SK-N-SH treated with all-trans-retinoic acid at 6 μM for 48 hours (cell line): ENCODE results near the gene JRKL.

Experiments
- ARNTL ChIP-seq: fragments of 450-650 bp; formaldehyde crosslinking; IDR thresholded peaks from 2 replicates; pipeline ENCODE4 v1.5.0; 2020; ENCODE audit warnings: low read depth, mild to moderate bottlenecking, moderate library complexity, borderline replicate concordance
- CSDC2 ChIP-seq: fragments of 250-450 bp; sonication (Bioruptor Pico); IDR thresholded peaks from 2 replicates; pipeline ENCODE4 v1.5.0; 2020; ENCODE audit warnings: mild to moderate bottlenecking, moderate library complexity
- ISL1 ChIP-seq: fragments of 250-450 bp; sonication (Bioruptor Pico); IDR thresholded peaks from 2 replicates; pipeline ENCODE4 v2.1.2; 2022; ENCODE audit warnings: mild to moderate bottlenecking, moderate library complexity
- OSR1 ChIP-seq: fragments of 250-450 bp; sonication (Bioruptor Pico); IDR thresholded peaks from 2 replicates; pipeline ENCODE4 v1.8.0; 2022; ENCODE audit warnings: moderate library complexity, mild to moderate bottlenecking, inconsistent platforms
- PPARA ChIP-seq: fragments of 250-450 bp; sonication (Bioruptor Pico); IDR thresholded peaks from 2 replicates; pipeline ENCODE4 v1.5.0; 2020; ENCODE audit warnings: mild to moderate bottlenecking, borderline replicate concordance
- RARB ChIP-seq: fragments of 250-450 bp; sonication (Bioruptor Pico); IDR thresholded peaks from 2 replicates; pipeline ENCODE4 v1.8.0; 2021; ENCODE audit warnings: mild to moderate bottlenecking, moderate library complexity
- TCF4 ChIP-seq: fragments of 250-450 bp; sonication (Bioruptor Pico); IDR thresholded peaks from 2 replicates; pipeline ENCODE4 v1.8.0; 2021; ENCODE audit warnings: mild to moderate bottlenecking, moderate library complexity, borderline replicate concordance
- TOX ChIP-seq: fragments of 250-450 bp; sonication (Bioruptor Pico); IDR thresholded peaks from 2 replicates; pipeline ENCODE4 v1.8.0; 2021; ENCODE audit warnings: mild to moderate bottlenecking, moderate library complexity, borderline replicate concordance
- ZFP3 ChIP-seq: fragments of 250-450 bp; sonication (Bioruptor Pico); IDR thresholded peaks from 2 replicates; pipeline ENCODE4 v1.5.0; 2020; ENCODE audit warnings: mild to moderate bottlenecking, moderate library complexity
- ZFP30 ChIP-seq: fragments of 450-650 bp; formaldehyde crosslinking; IDR thresholded peaks from 2 replicates; pipeline ENCODE4 v1.5.0; 2022; ENCODE audit warnings: mild to moderate bottlenecking, moderate library complexity
- ZNF8 ChIP-seq: fragments of 450-650 bp; formaldehyde crosslinking; IDR thresholded peaks from 2 replicates; pipeline ENCODE4 v1.5.0; 2020; ENCODE audit warnings: mild to moderate bottlenecking, moderate library complexity
- TF ChIP-seq, protein P1 (sequence below): fragments of 250-450 bp; sonication (Bioruptor Pico); IDR thresholded peaks from 2 replicates; pipeline ENCODE4 v1.5.1; 2021; ENCODE audit warnings: mild to moderate bottlenecking, moderate library complexity
- TF ChIP-seq, protein P2 (sequence below): fragments of 250-450 bp; sonication (Bioruptor Pico); IDR thresholded peaks from 2 replicates; pipeline ENCODE4 v1.5.0; 2020; ENCODE audit warnings: mild to moderate bottlenecking, moderate library complexity
- TF ChIP-seq, protein P3 (sequence below): fragments of 250-450 bp; sonication (Bioruptor Pico); IDR thresholded peaks from 2 replicates; pipeline ENCODE4 v1.8.0; 2020; ENCODE audit warnings: mild to moderate bottlenecking, moderate library complexity, borderline replicate concordance

DNA sequence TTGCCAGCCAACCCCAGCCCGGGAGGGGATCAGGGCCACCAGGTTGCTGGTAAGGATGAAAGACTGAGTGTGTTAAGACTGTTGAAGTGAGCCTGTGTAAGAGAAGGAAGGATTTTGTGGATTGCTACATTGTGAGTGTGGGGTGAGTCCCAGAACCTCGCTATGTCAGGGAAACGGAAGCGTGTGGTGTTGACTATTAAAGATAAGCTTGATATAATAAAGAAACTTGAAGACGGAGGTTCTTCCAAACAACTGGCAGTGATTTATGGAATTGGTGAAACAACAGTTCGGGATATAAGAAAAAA is 627 bp downstream of the JRKL start:
- TF ChIP-seq CSDC2 (CRISPR knock-in tag) = no peak
- TF ChIP-seq PPARA (CRISPR knock-in tag) = no peak
- TF ChIP-seq ZFP3 (CRISPR knock-in tag) = no peak
- no peak for TF ChIP-seq RARB (CRISPR knock-in tag)
- no peak for TF ChIP-seq ARNTL
- TF ChIP-seq, protein P1, sequence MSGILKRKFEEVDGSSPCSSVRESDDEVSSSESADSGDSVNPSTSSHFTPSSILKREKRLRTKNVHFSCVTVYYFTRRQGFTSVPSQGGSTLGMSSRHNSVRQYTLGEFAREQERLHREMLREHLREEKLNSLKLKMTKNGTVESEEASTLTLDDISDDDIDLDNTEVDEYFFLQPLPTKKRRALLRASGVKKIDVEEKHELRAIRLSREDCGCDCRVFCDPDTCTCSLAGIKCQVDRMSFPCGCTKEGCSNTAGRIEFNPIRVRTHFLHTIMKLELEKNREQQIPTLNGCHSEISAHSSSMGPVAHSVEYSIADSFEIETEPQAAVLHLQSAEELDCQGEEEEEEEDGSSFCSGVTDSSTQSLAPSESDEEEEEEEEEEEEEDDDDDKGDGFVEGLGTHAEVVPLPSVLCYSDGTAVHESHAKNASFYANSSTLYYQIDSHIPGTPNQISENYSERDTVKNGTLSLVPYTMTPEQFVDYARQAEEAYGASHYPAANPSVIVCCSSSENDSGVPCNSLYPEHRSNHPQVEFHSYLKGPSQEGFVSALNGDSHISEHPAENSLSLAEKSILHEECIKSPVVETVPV = no peak
- no peak for TF ChIP-seq TOX (CRISPR knock-in tag)
- TF ChIP-seq ZFP30 (CRISPR knock-in tag) = no peak
- TF ChIP-seq, protein P2, sequence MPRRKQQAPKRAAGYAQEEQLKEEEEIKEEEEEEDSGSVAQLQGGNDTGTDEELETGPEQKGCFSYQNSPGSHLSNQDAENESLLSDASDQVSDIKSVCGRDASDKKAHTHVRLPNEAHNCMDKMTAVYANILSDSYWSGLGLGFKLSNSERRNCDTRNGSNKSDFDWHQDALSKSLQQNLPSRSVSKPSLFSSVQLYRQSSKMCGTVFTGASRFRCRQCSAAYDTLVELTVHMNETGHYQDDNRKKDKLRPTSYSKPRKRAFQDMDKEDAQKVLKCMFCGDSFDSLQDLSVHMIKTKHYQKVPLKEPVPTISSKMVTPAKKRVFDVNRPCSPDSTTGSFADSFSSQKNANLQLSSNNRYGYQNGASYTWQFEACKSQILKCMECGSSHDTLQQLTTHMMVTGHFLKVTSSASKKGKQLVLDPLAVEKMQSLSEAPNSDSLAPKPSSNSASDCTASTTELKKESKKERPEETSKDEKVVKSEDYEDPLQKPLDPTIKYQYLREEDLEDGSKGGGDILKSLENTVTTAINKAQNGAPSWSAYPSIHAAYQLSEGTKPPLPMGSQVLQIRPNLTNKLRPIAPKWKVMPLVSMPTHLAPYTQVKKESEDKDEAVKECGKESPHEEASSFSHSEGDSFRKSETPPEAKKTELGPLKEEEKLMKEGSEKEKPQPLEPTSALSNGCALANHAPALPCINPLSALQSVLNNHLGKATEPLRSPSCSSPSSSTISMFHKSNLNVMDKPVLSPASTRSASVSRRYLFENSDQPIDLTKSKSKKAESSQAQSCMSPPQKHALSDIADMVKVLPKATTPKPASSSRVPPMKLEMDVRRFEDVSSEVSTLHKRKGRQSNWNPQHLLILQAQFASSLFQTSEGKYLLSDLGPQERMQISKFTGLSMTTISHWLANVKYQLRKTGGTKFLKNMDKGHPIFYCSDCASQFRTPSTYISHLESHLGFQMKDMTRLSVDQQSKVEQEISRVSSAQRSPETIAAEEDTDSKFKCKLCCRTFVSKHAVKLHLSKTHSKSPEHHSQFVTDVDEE (CRISPR knock-in tag) = no peak
- TF ChIP-seq ZNF8 = no peak
- TF ChIP-seq, protein P3, sequence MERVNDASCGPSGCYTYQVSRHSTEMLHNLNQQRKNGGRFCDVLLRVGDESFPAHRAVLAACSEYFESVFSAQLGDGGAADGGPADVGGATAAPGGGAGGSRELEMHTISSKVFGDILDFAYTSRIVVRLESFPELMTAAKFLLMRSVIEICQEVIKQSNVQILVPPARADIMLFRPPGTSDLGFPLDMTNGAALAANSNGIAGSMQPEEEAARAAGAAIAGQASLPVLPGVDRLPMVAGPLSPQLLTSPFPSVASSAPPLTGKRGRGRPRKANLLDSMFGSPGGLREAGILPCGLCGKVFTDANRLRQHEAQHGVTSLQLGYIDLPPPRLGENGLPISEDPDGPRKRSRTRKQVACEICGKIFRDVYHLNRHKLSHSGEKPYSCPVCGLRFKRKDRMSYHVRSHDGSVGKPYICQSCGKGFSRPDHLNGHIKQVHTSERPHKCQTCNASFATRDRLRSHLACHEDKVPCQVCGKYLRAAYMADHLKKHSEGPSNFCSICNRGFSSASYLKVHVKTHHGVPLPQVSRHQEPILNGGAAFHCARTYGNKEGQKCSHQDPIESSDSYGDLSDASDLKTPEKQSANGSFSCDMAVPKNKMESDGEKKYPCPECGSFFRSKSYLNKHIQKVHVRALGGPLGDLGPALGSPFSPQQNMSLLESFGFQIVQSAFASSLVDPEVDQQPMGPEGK (CRISPR knock-in tag) = no peak
- no peak for TF ChIP-seq TCF4
- no peak for TF ChIP-seq ISL1 (CRISPR knock-in tag)
- no peak for TF ChIP-seq OSR1
